Smooth muscle cell (in vitro differentiated cells): ENCODE results near the gene KCNQ1. TPM values are rescaled to one million over a fixed set of nuclear protein-coding genes. Genes with fewer than 3 reads are reported as not detected.
A peak's percentile ranks its signal among the peaks of the same experiment; 100 is the strongest.

Experiments used
- DNase-seq: peaks from one replicate; lab custom pipeline; 2025; ENCODE audit not compliant: unreplicated experiment; lab: John Stamatoyannopoulos, UW
- H2AFZ ChIP-seq: fragments of 200-600 bp; sonication (generic); 2 replicates; pipeline ENCODE4 v1.6.0; 2016; ENCODE audit warnings: antibody characterized with exemption, low read depth, mild to moderate bottlenecking
- H3F3A ChIP-seq: fragments of 200-600 bp; sonication (generic); 2 replicates; pipeline ENCODE4 v1.6.0; 2017; ENCODE audit warnings: antibody characterized with exemption, low read depth
- H3K27ac ChIP-seq: fragments of 200-600 bp; sonication (generic); 2 replicates; pipeline ENCODE4 v1.5.1; 2016; ENCODE audit warnings: low read depth, mild to moderate bottlenecking
- H3K27me3 ChIP-seq: fragments of 200-600 bp; sonication (generic); 2 replicates; pipeline ENCODE4 v1.6.1; 2016; ENCODE audit warnings: low read depth, mild to moderate bottlenecking
- H3K36me3 ChIP-seq: fragments of 200-600 bp; sonication (generic); 2 replicates; pipeline ENCODE4 v1.5.1; 2016; ENCODE audit warnings: low read depth
- H3K4me1 ChIP-seq: fragments of 200-600 bp; sonication (generic); 2 replicates; pipeline ENCODE4 v1.5.1; 2016; ENCODE audit warnings: low read depth
- H3K4me2 ChIP-seq: fragments of 200-600 bp; sonication (generic); 2 replicates; pipeline ENCODE4 v1.6.0; 2016; ENCODE audit warnings: mild to moderate bottlenecking
- H3K4me3 ChIP-seq: fragments of 200-600 bp; sonication (generic); 2 replicates; pipeline ENCODE4 v1.5.1; 2016; ENCODE audit warnings: mild to moderate bottlenecking
- H3K79me2 ChIP-seq: fragments of 200-600 bp; sonication (generic); 2 replicates; pipeline ENCODE4 v1.6.0; 2016; ENCODE audit warnings: low read depth, mild to moderate bottlenecking
- H3K9ac ChIP-seq: fragments of 200-600 bp; sonication (generic); 2 replicates; pipeline ENCODE4 v1.6.0; 2016; ENCODE audit warnings: low read depth
- H3K9me3 ChIP-seq: fragments of 200-600 bp; sonication (generic); replicated peaks from 2 replicates; pipeline ENCODE4 v1.5.1; 2016; ENCODE audit warnings: low read depth
- H4K20me1 ChIP-seq: fragments of 200-600 bp; sonication (generic); 2 replicates; pipeline ENCODE4 v1.6.0; 2016; ENCODE audit warnings: low read depth
- CTCF ChIP-seq: fragments of 200-600 bp; sonication (generic); IDR thresholded peaks from 2 replicates; pipeline ENCODE4 v1.5.1; 2017; ENCODE audit warnings: borderline replicate concordance, mild to moderate bottlenecking, antibody characterized with exemption; ENCODE audit not compliant: insufficient read depth, poor library complexity, severe bottlenecking
- WGBS: methylation state at CpG from one replicate; pipeline ENCODE4 v1.1.7; 2016; ENCODE audit warnings: low lambda C conversion rate; 5-methylcytosine and 5-hydroxymethylcytosine counted together
- polyA plus RNA-seq: library from polyadenylated mRNA; unstranded; fragments of >200 nt; fragmentation: Nextera tagmentation; extraction: Ambion mirVana; gene quantifications from 2 replicates; pipeline ENCODE4 v1.2.1, GENCODE V29; 2016
- total RNA-seq: library from RNA; depleted of rRNA; stranded (reverse); fragments of >200 nt; gene quantifications from 2 replicates; pipeline ENCODE4 v1.2.3, GENCODE V29; 2014

KCNQ1 gene
- total and polyA plus RNA-seq, 2 experiments from 2014 or later, result 1.3 to 2.3 TPM

GRCh38 chr11:2704896-2705606 is 260.2 kb downstream of the KCNQ1 start:
- H3K27me3 ChIP-seq, result no peaks in the 10 kb centered on the region
- H3K36me3 ChIP-seq, result no peaks in the 10 kb centered on the region
- H3K4me1 ChIP-seq, result peaks cover 21% of the 10 kb centered on the region
- H3K9me3 ChIP-seq, result no peaks in the 10 kb centered on the region
- H3K79me2 ChIP-seq, result no peaks in the 10 kb centered on the region
- peaks cover 15% of the 10 kb centered on the region for H3F3A ChIP-seq
- no peak overlapping the region for H3K4me2 ChIP-seq
- DNase-seq, result no peak
- H4K20me1 ChIP-seq, result no peaks in the 10 kb centered on the region
- no peak overlapping the region for H3K4me3 ChIP-seq
- H2AFZ ChIP-seq, result no peak overlapping the region
- no peak for TF ChIP-seq CTCF
- no peak overlapping the region for H3K27ac ChIP-seq
- 90% methylated on average over 14 of the region's 14 CpGs for WGBS
- no peak overlapping the region for H3K9ac ChIP-seq

GRCh38 chr11:2706321-2706720 is 261.5 kb downstream of the KCNQ1 start:
- H3F3A ChIP-seq, result peaks cover 15% of the 10 kb centered on the region
- H3K9ac ChIP-seq, result no peak overlapping the region
- H3K9me3 ChIP-seq, result no peaks in the 10 kb centered on the region
- no peak overlapping the region for H2AFZ ChIP-seq
- no peaks in the 10 kb centered on the region for H3K27me3 ChIP-seq
- TF ChIP-seq CTCF, result no peak
- WGBS, result 95% methylated on average over 1 of the region's 1 CpG
- H4K20me1 ChIP-seq, result no peaks in the 10 kb centered on the region
- H3K36me3 ChIP-seq, result no peaks in the 10 kb centered on the region
- H3K79me2 ChIP-seq, result no peaks in the 10 kb centered on the region
- no peak overlapping the region for H3K4me3 ChIP-seq
- no peak overlapping the region for H3K27ac ChIP-seq
- DNase-seq, result no peak
- H3K4me1 ChIP-seq, result peaks cover 17% of the 10 kb centered on the region
- H3K4me2 ChIP-seq, result no peak overlapping the region

- H3K4me3 ChIP-seq, result no peak overlapping the region
- no peaks in the 10 kb centered on the region for H3K79me2 ChIP-seq
- TF ChIP-seq CTCF, result no peak
- 94% methylated on average over 7 of the region's 7 CpGs for WGBS
- peaks cover 4% of the 10 kb centered on the region for H3F3A ChIP-seq
- peaks cover 17% of the 10 kb centered on the region for H3K4me1 ChIP-seq
- H3K27ac ChIP-seq, result peak overlapping the region; percentile 62
- H3K4me2 ChIP-seq, result no peak overlapping the region
- H3K9me3 ChIP-seq, result no peaks in the 10 kb centered on the region
- no peaks in the 10 kb centered on the region for H3K36me3 ChIP-seq
- H3K27me3 ChIP-seq, result no peaks in the 10 kb centered on the region
- DNase-seq, result no peak
- no peaks in the 10 kb centered on the region for H4K20me1 ChIP-seq
- H2AFZ ChIP-seq, result no peak overlapping the region
- H3K9ac ChIP-seq, result no peak overlapping the region
Observed at GRCh38 chr11:2707736-2708135, 262.9 kb downstream of the KCNQ1 start.

GRCh38 chr11:2708151-2708581 is 263.4 kb downstream of the KCNQ1 start:
- H3K9ac ChIP-seq, result no peak overlapping the region
- no peak overlapping the region for H3K4me3 ChIP-seq
- no peak for TF ChIP-seq CTCF
- H3K79me2 ChIP-seq, result no peaks in the 10 kb centered on the region
- no peak for DNase-seq
- H3K9me3 ChIP-seq, result no peaks in the 10 kb centered on the region
- H3K36me3 ChIP-seq, result no peaks in the 10 kb centered on the region
- no peak overlapping the region for H2AFZ ChIP-seq
- peak overlapping the region; percentile 62 for H3K27ac ChIP-seq
- no peaks in the 10 kb centered on the region for H4K20me1 ChIP-seq
- peaks cover 15% of the 10 kb centered on the region for H3K4me1 ChIP-seq
- no peaks in the 10 kb centered on the region for H3K27me3 ChIP-seq
- 81% methylated on average over 11 of the region's 11 CpGs for WGBS
- peaks cover 4% of the 10 kb centered on the region for H3F3A ChIP-seq
- H3K4me2 ChIP-seq, result peak overlapping the region; percentile 59
